HG02938 (cell line): ENCODE measurements around the gene TNS1.

Source experiments
- ATAC-seq: cut with Tn5 transposase; IDR thresholded peaks from one replicate; pipeline ENCODE4 v1.9.1; 2021; ENCODE audit warnings: mild to moderate bottlenecking, moderate library complexity; ENCODE audit not compliant: unreplicated experiment

The TNS1 gene

DNA sequence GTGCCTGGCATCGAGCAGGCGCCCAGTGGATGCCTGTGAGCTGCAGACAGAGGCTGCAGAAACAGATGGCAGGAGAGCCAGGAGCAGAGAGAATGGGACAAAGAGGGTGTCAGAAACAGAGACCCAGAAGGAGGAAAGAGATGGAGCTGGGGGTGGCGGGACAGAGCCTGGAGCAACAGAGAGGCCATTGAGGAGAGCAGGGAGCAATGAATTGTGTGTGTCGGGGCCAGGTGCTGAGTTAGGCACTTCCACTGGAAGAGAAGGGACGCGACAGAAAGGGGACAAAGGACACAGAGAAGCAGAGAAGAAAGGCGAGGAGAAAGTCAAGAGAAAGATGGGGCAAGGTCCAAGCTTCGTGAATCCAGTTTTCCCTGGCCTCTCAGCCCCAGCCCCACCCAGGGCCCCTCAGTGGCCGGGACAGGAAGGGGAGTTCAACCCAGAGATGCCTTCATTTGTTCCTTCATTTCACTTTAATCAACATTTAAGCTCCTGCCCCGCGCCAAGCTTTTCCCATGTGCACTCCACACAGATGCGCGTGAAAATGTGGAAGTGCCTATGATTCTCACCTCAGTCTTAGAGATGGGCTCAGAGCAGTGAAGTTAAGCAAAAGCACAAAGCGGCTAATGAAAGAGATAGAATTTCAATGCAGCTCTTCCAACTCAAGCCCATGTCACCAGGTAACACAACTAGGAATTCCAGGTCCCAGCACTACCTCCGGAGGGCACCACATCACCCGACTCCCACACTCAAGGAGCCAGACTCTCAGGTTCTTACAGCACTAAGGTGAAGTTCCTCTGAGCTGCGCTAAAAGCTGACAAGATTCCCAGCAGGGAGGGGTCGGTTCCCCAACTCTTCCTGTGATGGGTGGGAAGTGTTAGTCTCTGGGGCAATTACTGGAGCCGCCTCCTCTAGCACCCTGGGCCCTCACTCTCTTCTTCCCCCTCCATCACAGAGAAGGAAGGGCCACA, 55.1 kb downstream of the TNS1 start:
- no peak for ATAC-seq

DNA sequence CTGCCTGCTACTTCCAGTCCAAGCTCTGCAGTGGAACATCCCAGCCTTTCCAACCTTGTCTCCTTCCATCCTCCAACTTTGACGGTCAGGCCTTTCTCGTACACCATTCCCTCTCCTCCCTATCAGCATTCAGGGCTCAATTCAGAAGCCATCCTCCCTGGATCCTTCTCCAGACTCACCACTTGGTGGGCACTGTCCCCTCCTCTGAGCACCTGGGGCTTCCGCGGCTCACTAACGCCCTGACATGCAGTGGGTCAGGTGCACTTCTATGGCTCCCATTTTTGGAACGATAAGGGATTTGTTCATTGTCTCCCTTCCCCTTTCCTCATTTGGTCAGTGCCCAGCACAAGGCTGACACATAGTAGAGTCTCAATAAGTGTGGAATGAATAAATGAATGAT, 56.7 kb downstream of the TNS1 start:
- ATAC-seq = no peak

DNA sequence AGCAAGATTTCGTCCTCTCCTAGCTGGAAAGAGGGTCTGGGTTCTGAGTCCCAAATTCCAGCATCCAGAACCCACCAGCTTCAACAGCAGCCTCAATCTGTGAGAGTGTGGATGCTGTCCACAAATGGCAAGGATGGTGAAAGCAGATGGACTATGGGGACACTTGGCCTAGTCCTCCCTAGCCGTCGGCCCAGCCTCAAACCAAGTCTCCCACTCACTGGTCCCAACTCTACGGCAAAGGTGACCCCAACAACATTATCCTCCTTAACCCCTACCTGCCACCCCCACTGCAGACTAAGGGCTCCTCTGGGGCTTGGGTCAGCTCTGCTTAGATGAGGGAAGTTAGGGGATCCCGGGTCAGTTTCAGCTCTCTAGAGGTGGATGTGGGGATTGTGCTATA, 57.3 kb downstream of the TNS1 start:
- no peak for ATAC-seq

DNA sequence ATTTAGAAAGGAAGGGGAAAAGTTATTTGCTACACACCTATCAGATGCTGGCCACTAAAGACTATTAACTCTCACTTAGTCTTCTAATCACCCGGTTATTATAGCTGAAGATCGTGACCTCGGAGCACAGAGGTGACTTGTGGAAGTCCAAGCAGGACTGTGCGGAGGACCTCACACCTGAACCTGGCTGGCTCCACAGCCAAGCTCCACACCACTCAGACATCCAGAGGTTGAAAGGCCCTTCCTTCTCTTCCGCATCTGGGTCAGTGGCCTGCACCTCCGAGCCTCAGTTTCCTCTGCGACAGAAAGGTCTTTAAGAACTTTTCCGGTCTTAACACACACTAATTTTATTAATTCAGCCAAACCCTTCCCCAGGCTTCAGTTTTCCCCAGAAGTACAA, 57.9 kb downstream of the TNS1 start:
- ATAC-seq = no peak

DNA sequence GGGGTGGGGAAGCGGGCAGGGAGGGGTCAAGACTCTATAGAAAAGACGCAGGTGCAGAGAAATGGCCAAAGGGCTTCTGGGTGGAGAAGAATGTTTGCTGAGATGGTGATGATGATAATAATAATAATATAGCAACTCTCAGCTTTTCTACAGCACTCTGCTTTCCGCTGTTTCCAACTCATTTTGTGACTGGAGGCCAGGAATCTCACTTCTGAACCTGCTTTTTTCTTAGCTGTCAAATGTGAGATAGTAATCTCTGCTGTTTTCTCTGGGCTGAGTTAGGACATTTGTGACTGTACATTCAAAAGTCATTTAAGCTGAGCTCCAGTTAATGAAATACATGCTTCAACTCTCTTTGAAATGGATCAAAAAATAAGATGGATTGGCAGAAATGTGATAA, 58.4 kb downstream of the TNS1 start:
- no peak for ATAC-seq

DNA sequence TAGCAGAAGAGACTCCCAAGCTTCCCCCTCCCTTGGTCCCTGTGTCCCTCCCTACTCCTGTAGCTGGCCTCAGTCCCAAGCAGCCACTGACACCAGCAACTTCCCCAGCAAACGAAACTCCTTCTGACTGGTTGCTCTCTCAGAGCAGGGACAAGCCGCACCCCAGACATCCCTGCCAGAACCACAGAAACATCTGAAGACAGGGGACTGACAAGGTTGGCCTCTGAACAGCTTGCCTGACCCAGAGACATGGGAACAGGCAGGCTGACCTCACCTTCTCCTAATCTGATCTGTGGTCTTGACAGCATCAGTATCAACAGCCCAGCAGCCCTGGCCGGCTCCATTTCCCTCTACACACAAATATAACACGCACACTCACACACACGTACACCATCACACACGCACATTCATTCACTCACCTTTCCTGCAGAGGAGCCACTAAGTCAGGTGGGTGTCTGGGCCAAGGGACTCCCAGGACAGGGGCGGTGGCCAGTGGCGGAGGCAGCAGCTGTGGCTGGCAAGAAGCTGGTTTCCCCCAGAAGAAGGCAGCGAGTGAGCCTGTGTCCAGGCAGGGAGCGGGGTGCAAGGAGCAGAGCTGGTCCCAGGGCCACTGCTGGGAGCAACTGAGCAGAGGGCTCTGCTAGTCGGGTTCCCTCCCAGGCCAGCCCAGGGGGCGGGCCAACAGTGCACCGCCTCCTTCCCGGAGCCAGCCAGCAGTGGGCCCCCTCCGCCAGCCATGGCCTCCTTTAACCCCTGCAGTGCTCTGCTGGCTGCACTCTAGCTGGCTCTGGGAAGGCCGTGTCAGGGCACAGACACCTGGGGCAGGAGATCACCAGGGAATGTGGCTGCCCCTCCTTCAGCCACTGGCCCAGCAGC, 59.1 kb downstream of the TNS1 start:
- no peak for ATAC-seq

DNA sequence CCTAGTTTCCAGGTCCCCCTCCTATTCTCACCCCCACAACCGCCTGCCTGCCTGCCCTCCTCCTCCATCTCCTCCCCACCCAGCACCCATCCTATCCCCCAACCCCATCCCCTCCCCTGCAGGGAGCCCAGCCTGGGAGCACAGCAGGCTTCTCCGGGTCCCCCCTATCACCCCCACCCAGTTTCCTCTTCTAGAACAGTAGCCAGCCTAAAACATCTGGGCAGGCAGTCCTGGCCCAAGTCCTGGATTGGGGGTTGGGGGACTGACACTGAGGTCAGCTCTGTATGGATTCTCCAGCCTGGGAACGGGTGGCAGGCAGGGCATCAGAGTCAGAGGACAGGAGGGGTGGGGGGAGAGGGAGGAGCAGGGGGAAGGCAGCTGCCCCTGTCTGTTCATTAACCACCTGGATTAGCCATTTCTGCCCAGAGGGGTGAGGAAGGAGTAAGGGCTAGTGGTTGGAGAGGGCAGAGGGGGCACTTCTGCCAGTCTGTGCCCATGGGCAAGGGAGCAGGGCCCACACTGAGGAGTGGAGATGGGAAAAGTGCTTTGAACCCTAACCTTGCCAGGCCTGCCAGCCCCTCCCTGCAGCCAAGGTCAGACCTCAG, 60.0 kb downstream of the TNS1 start:
- ATAC-seq = no peak

DNA sequence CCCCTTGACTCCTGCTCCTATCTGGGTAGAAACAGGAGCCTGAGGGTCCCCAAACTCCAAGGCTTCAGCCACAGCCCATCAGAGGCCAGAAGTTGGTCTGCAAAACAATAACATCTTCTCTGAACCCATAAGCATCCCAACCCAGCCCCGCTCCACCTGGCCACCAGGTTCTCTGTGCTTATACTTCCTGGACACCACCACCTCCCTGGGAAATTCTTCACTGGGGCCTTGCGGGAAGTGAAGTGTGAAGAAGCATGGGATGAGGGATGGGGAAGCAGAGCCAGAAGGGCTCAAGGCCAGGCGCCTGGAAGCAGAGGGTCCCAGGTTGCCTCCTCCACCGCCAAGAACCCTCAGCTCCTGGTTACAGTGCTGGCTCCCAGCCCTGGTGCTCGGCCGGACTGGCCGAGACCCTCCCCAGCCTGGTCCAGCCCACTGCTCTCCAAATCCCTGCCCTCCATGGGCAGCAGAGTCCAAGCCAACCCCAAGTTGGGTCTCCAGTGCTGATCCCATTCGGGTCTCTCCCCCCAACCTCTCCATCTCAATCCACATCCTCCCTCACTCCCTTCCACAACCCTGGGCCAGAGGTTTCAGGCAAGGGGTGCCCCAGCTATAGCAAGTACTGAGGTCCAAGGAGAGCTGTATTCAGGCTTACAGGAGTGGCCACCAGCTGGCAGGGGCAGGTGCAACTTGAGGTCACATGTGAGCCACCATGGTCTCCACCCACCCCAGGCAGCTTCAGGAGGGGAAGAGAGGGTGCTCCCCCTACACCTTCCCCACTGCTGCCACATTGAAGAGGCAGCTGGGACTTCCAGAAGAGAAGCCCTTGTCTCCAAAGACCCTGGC, 60.7 kb downstream of the TNS1 start:
- no peak for ATAC-seq

DNA sequence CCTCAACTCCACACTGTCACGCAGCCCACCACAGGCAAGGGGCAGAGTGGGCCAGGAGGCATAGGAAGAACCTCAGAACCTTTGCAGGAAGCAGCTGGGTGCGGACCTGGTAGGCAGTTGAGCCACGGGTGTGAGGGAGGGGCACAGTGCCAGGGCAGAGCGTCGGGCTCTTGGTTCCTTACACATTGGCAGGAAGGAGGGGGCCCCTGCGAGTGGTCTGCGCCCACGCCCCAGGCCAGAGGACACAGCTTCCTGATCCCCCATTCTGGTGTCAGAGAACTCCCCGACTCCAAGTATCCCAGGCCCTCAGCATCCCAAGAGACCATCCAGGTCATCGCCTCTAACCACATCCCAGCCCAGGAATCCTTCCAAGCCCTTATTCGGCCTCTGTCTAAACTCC, 61.5 kb downstream of the TNS1 start:
- ATAC-seq = no peak

DNA sequence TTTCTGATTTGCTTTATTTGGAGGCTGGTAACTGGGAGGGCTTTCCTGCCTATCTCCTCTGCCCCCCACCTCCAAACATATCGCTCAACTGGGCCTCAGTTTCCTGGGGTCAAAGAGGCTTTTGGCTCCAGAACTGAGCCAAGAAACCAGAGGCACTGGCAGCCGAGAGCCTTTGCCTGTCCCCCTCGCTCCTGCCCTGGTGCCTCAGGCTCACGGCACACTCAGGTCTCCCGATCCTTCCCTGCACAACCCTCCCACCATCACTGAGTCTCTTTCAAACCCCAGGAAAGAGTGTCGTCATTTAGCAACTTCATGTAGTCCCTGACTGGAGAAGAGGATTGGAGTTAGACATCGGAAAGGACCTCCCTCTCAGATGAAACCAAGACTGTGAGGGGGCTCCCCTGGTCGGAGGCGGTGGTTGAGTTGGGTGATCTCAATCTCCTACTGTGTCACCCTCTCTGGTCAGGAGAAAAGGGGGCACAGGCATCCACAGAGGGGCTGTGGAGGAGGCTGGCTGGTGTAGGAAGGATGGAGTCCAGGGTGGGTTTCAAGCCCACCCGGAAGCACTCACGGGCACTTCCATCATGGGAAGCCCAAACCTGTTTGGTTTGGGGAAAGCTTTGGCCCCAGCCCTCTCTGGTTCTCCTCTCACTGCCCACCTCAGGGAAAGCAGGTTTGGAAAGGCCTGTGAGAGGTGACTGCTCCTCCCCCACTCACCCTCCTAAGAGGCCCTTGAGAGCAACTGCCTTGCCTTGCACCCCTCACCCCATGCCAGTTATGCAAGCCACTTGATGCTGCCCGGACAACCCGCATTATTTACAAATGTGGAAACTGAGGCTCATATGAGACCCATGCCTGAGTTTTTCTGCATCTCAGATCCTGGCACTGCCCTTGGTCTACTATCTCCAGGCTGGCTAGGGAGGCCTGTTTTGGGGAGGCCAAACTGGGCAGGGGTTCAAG, 62.3 kb downstream of the TNS1 start:
- ATAC-seq = no peak

DNA sequence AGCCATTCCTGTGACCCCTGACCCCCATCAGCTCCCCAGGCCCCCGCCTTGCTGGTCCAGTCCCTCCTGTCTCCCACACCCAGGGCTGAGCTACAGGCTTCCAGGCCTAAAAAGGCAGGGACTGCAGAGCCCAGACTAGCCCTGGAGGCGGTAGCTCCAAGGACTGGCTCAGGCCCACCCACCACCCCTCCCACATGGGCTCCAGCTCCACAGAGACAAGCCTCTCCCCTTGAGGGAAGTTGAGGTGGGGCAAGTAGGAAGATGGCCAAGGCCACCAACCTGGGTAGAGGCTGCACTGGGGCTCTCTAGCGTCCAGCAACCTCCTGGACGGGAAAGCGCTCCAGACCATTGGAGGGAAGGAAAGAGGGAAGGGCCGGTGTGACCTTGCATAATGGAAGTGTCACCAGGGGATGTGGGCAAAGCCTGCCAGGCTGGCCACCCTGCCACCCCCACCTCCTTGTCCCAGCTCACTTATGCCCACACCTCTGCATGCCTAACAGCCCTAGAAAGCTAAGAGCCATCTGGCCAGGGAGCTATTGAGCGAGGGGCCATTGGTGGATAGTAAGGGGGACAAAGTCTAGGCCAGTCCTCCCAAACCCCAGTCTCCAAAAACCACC, 63.1 kb downstream of the TNS1 start:
- no peak for ATAC-seq

DNA sequence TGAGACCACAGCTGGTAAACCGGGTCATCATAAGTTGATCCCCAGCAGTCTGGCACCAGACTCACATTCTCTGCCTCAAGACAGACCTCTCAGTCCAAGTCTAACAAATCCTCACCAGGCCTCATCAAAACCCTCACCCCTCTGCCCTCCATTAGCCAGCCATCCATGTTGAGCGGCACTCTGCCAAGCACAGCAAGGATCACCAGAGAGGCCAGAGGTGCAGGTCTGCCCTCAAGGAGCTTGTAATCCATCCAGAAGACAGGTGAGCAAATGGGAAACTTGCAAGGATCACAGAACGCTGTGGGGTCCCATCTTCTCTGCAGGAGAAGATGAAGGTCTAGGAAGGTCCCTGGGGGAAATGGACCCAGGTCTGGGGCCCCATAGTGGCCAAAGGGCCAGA, 63.6 kb downstream of the TNS1 start:
- ATAC-seq = no peak

DNA sequence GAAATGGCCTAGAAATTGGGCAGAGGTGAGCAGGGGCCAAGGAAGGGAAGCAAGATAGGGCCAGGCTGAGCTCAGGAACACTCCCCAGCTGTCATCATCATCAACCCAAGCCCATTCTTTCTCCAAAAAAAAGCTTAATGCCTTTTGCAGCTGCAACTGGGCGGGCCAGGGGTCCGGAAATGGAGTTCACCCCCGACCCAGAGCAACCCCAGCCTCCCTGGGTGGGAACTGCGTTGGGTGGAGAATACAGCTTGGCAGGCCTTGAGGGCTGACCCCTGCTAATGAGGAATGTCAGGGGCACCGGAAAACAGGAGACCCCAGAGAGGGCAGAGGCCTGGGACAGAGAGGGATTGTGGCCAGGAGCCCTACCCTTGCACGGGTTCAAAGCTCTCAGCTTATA, 64.8 kb downstream of the TNS1 start:
- ATAC-seq = no peak

DNA sequence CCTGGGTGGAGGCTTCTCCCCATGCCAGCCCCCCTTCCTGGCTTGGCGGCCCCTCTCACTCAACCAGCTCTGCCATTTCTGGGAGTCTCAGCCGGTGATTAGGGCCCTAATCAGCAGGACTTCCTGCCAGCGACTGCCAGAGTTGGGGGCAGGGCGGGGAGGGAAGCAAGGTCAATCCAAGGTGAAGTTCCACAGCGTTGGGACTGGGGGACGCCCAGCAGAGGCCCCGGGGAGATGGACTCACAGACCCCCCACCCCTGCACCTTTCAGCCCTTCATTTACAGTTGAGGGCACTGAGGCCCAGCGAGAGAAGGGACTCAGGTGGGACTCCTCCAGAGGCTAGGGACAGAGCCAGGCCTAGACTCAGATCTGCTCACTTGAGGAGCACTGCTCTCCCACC, 65.3 kb downstream of the TNS1 start:
- no peak for ATAC-seq

DNA sequence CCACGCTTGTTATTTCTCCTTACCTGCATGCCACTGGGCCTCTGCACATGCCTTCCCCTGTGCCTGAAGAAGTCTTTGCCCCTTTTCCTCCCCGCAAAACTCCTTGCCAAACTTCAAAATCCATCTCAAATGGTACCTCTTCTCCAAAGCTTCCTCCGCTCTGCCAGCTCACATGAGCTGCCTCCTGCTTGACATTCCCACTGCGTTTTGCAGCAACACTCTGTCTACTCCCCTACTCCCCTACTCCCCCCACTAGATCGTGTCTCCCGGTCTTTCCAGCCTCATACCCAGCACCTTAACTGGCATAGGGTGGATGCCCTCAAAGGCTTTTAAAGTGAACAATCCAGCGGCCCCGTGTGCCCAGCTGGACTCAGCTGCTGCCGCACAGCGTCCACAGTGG, 65.8 kb downstream of the TNS1 start:
- ATAC-seq = no peak

DNA sequence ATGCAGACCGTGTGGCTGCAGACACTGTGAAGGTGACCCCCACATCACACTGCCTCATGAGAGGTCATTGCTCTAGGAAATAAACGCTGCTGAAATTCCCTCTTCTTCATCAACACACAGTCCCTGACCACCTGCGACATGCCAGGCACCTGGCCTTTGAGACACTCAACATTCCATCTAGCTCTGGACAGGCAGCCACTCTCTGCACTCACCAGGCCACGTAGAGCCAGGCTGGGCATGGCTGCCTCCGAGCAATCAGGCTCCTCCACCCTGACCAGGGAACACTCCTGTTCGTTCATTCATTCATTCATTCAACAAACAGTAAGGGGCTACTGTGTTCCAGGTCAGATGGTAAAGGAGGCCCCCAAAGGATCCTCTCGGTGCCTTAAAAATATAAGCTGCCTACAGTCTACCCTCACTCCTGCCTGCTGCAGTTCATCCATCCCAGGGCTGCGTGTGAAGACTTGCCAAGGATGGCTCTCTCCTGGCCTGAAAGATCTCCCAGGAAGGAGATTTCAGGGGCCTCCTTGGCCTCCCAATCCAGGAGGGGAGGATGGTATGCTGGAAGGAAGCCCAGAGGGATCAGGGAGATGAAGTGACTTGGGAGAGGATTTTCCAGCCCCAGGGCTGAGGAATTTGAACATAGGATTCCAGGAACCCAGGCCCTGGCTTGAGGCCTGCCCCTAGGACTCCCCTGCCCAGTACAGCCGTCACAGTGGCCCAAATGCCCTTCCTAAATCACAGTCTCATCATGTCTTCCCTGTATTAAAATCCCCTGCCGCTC, 66.7 kb downstream of the TNS1 start:
- no peak for ATAC-seq

DNA sequence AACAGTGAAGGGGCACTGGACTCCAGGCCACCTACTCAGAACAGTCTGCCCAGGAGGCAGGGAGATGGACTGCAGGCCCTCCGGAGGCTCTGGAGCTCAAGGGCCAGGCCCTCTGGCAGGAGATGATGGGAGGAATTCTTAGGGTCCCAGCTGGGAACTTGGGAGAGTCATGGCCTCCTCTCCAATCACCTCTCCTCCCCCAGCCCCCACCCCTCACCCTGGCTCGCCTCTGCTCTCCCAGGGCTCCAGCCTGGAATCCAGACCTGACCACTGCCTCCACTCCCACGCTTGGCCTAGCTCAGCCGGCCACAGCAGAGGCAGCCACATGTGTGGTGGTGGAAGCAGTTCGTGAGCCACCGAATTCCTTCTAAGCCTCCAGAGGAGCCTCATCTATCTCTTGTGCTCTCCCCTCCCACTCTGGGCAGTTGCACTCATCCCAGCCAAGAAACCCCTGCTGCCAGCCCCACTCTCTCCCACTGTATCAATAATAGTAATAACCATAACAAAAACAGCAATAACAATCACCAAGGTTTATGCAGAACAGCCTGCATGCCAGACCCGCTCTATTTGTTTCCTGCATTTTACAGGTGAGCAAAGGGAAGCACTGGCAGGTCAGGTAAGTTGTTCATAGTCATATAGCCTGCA, 67.4 kb downstream of the TNS1 start:
- ATAC-seq = no peak
